GM18526 (cell line): ENCODE data around the gene PFDN1.

ENCODE experiments used
- POLR2A ChIP-seq: IDR thresholded peaks from 3 replicates; pipeline ENCODE4 v1.6.1; 2011; ENCODE audit not compliant: insufficient read length; ENCODE audit errors: extremely low read depth

The PFDN1 gene

GRCh38 chr5:140292212-140293036 lies 10.5 kb downstream of the PFDN1 start:
- TF ChIP-seq POLR2A = no peak

DNA sequence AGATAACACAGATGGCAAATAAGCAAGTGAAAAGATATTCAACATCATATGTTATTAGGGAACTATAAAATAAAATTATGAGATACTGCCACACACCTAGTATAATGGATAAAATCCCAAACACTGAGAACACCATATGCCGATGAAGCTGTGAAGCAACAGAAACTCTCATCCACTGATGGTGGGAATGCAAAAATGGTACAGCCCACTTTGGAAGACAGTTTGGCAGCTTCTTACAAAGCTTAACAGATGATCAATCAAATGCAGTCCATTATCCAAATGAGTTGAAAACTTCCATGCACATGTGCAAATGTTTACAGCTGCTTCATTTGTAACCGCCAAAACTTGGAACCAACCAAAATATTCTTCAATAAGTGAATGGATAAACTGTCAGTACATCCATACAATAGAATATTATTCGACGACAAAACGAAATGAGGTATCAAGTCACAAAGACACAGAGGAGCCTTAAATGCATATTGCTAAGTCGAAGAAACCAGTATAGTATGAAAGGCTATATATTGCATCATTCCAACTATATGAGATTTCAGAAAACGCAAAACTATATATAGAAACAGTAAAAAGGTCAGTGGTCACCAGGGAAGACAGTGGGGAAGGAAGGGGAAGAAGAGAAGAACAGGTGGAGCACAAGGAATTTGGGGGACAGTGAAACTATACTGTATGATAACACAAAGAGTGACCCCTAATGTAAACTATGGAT lies 14.9 kb downstream of the PFDN1 start:
- TF ChIP-seq POLR2A = no peak

- no peak for TF ChIP-seq POLR2A
Observed at GRCh38 chr5:140286424-140286823, 16.5 kb downstream of the PFDN1 start.

DNA sequence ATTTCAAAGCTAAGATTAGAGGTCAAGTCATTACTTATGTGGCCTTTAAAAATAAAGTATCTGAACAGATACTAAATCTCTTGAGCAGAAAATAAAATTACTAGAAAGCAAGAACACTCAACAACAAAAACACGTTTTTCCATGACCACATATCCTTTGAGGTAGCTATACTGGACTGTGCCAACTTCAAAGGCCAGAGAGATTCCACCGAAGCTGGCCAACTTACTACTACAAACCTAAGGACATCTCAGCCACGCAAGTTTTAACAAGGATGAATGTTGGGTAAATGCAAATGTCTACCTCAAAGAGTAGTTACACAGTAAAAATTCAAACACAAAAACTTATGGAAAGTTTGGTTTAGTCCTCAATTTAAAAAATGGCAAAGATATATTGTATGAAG lies 18.9 kb downstream of the PFDN1 start:
- no peak for TF ChIP-seq POLR2A

DNA sequence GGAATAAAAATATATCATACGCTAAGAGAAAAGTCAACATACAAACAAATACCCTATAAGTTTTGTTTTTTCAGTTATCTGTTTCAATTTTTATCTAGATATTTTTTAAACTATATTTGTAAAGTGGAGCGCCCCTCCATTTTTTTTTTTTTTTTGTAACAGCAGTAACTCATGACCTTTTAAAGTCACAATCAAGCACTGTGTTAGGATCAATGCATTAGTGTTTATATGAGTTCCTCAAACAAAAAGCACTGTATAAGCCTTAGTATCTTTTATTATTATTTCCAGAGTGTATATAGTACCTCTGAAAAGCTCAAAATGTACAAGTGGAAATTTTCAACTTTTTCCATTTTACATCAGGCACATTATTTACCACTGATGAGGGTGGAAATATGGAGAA lies 20.6 kb downstream of the PFDN1 start:
- TF ChIP-seq POLR2A = no peak

DNA sequence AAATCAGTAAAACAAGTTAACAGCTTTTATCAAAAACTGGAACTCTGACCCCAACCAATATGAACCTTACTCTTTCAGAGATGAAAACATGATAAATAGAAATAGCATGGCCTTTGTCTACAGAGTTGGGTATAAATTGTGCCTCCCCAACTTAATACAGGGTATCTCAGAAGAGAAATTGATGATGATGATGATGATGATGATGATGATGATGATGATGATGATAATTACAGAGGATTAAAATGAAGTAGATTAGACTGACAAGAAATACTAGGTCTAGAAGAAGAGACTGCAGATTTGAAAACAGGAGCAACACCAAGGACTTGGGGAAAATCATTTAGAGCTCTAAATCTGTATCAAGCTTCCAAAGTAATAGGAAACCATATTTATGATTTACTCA lies 27.1 kb downstream of the PFDN1 start:
- TF ChIP-seq POLR2A = no peak

DNA sequence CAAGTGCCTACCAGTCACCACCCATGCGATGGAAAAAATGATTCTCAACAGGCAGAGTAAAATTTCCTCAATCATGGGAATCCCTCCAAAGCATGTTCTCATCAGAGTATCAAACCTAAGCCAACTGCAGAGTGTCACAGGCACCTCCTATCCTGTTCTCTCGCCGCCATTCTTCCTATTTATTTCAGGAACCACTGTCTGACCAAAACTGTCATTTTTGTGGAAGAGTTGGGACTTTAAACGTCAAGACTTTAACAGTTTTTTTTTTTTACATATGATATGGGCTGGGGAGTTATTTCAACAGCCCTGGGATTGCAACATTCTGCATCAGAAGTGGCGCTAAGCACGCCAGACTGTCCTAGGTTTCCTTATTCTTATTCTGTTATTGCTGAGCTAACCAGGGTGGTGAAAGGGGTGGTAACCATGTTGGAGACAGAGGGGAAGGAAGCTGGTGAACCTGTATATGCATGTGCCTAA lies 29.5 kb downstream of the PFDN1 start:
- no peak for TF ChIP-seq POLR2A

- TF ChIP-seq POLR2A = no peak
Observed at GRCh38 chr5:140270008-140270407, 32.9 kb downstream of the PFDN1 start.

- no peak for TF ChIP-seq POLR2A
Observed at GRCh38 chr5:140267559-140268018, 35.3 kb downstream of the PFDN1 start.

GRCh38 chr5:140267201-140267540 lies 35.7 kb downstream of the PFDN1 start:
- TF ChIP-seq POLR2A = no peak

GRCh38 chr5:140266471-140267200 lies 36.3 kb downstream of the PFDN1 start:
- no peak for TF ChIP-seq POLR2A

DNA sequence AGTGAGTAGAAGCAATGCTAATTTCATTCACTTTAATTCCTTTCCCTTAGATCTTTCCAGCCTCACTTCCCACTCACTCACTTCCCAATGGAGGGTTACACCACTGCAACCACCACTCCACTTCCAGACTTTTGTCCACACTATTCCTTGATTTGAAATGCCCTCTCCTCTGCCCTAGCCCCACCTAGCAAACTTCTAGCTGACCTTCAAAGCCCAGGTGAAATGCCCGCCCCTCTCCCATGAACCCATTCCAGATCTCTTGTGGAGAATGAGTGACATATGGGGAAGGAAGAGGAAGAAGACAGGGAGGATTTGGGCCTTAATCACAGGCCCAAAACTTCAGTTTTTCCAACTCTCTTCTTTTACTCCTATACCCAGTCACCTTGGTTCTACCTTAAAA lies 37.1 kb downstream of the PFDN1 start:
- TF ChIP-seq POLR2A = no peak

DNA sequence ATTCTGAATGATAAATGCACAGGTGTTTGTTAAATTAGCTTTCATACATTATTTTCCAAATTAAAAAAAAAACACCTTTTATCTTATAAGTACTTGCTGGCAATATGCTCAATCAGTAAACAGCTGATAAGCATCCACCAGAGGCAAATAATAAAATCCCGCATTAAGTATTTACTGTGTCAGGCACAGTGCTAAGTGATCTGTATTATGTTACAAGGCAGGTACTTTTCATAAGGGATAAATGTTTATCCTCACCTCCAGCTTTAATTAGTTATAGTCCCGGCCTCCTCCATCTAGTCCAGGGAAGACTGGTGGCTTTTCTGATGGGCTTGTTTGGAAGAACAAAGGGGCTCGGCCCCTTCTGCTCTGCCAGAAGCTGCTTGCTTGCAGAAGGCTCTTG lies 40.1 kb downstream of the PFDN1 start:
- no peak for TF ChIP-seq POLR2A

DNA sequence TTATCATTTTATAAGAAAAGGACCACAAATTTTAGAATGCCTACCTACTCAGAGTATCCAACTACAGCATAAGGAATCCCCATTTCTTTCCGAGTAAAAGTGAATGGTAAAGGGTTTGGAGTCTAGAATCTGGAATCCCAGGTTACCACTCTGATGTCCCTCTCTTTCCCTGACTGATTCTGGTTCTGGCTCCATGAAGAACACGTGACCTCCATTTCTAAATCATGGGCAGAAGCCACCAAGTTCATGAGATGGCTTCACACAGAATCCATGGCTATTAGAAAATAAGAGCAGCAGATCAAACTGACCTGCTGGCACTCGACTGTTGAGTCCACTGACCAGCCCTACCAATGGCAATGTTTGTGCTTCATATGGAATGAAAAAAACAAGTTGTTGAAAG lies 40.7 kb downstream of the PFDN1 start:
- TF ChIP-seq POLR2A = no peak

DNA sequence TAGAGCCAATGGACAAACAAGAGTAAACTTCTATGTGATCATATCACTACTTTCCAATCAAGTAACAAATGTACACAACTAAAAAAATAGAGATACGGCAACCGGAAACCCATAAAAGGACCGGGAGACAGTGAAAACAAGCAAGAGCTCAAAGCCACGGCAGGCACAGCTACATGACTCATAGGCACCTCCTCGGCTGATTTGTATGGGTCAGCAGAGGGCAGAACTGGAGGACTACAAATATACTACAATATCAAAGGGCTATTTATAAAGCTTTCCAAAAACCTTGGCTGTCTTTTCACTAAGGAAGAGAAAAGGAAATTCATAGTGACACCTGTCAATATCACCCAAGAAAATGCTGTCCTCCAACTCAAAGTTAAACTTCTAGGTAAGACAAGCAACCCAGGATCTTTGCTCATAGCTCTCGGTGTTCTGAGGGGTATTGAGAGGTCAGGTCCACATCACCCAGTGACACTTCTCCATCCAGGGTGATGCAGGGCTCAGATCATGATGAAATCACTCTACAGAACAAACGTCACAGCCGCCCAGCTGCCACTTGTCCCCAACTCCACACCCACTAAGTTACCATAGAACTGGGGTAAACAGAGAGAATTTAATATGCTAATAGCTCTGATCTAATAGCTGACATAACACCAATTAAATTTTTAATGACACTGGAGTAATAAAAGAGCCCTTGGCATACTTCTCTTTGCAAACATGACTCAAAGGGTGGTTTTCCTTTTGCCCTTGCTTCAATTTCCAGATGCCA lies 41.3 kb downstream of the PFDN1 start:
- no peak for TF ChIP-seq POLR2A
